ENCODE measurements around the gene CFAP126. TPM values are rescaled to one million over a fixed set of nuclear protein-coding genes. Genes with fewer than 3 reads are reported as not detected.

The CFAP126 gene
- total and polyA plus RNA-seq, 2 donors (not counting 1 experiment from before 2014, with no cell fraction given) = not detected

- no peak overlapping the region for H3K4me3 Mint-ChIP-seq
Observed at GRCh38 chr1:161333166-161333565, 34.5 kb downstream of the CFAP126 start.

GRCh38 chr1:161330346-161330745 is 37.3 kb downstream of the CFAP126 start:
- no peak overlapping the region for H3K27ac Mint-ChIP-seq
- intact Hi-C loops (cut with micrococcal nuclease) = no loop called here
- Histone ChIP-seq H3K9me3 (ENCODE audit: control extremely low read depth in 1 of 3, control insufficient read depth in 2 of 3, insufficient read depth in 1 of 3, low read length in 2 of 3) (no peaks in the 10 kb centered on the region), H4K20me1 (ENCODE audit: control insufficient read depth, insufficient read depth, low read length, poor library complexity, severe bottlenecking) (no peaks in the 10 kb centered on the region), H3K79me2 (ENCODE audit: control insufficient read depth, insufficient read depth, low read length) (peaks cover 11% of the 10 kb centered on the region), H3K27me3 (replicated peaks in 1 of 4; ENCODE audit: control extremely low read depth in 1 of 4, control insufficient read depth in 3 of 4, insufficient read depth in 4 of 4, low read length in 3 of 4) (no peaks in the 10 kb centered on the region), H3K4me3 (ENCODE audit: control extremely low read depth in 1 of 5, extremely low read depth in 1 of 5, insufficient read depth in 1 of 5, low read depth in 2 of 5, low read length in 4 of 5) (no peak overlapping the region), H3K4me2 (replicated peaks; ENCODE audit: low read depth, low read length, poor library complexity, severe bottlenecking) (no peak overlapping the region), H3K9ac (ENCODE audit: low read length) (no peak overlapping the region), H3K36me3 (replicated peaks in 1 of 2; ENCODE audit: control extremely low read depth in 1 of 2, control insufficient read depth in 1 of 2, extremely low read depth in 1 of 2, insufficient read depth in 2 of 2, low read length in 1 of 2) (peaks cover 0 to 69% of the 10 kb centered on the region in 2 experiments), H3K27ac (ENCODE audit: low read length in 2 of 2) (no peak overlapping the region), H3K4me1 (ENCODE audit: control insufficient read depth in 2 of 2, insufficient read depth in 2 of 2, low read length in 2 of 2) (no peaks in the 10 kb centered on the region), H2AFZ (ENCODE audit: insufficient read depth, low read depth, low read length, poor library complexity, severe bottlenecking) (no peak overlapping the region)
- ChIA-PET POLR2A (no interaction called here), CTCF (interaction anchor here (1.2 kb wide), 1 partner anchor 51 kb away, joined by 3 read pairs; no protein-coding TSS in a partner anchor)
- no peak for ATAC-seq (ENCODE audit: low read depth)
- no peaks in the 10 kb centered on the region for H3K27me3 Mint-ChIP-seq
- WGBS (ENCODE audit: insufficient coverage) = 86% methylated on average over 3 of the region's 4 CpGs
- no peak for DNase-seq
- no peaks in the 10 kb centered on the region for H3K9me3 Mint-ChIP-seq (ENCODE audit: insufficient read depth)
- no peak overlapping the region for H3K4me3 Mint-ChIP-seq
- H3K4me1 Mint-ChIP-seq = no peaks in the 10 kb centered on the region
- TF ChIP-seq CTCF (IDR thresholded peaks at IDR 0.05) = no peak
- no peak for TF ChIP-seq EZH2 (IDR thresholded peaks at IDR 0.05; ENCODE audit: borderline replicate concordance, insufficient read depth, low read depth, low read length, poor library complexity, severe bottlenecking)

More at GRCh38 chr1:161333166-161333565, 34.5 kb downstream of the CFAP126 start:
- H4K20me1 ChIP-seq (ENCODE audit: control insufficient read depth, insufficient read depth, low read length, poor library complexity, severe bottlenecking) = no peaks in the 10 kb centered on the region
- H3K4me1 ChIP-seq (ENCODE audit: control insufficient read depth in 2 of 2, insufficient read depth in 2 of 2, low read length in 2 of 2) = no peaks in the 10 kb centered on the region
- ChIA-PET POLR2A (no interaction called here), CTCF (interaction anchor here (1.5 kb wide), 1 partner anchor 107 kb away, joined by 4 read pairs; the partner anchor contains the start of gene TOMM40L)
- TF ChIP-seq EZH2 (IDR thresholded peaks at IDR 0.05; ENCODE audit: borderline replicate concordance, insufficient read depth, low read depth, low read length, poor library complexity, severe bottlenecking) (no peak), CTCF (IDR thresholded peaks at IDR 0.05) (no peak)
- H3K9ac ChIP-seq (ENCODE audit: low read length) = no peak overlapping the region
- intact Hi-C loops (cut with micrococcal nuclease) = no loop called here
- H3K4me1 Mint-ChIP-seq = no peaks in the 10 kb centered on the region
- peaks cover 8% of the 10 kb centered on the region for H3K79me2 ChIP-seq (ENCODE audit: control insufficient read depth, insufficient read depth, low read length)
- no peak for ATAC-seq (ENCODE audit: low read depth)
- no peak overlapping the region for H3K4me2 ChIP-seq (replicated peaks; ENCODE audit: low read depth, low read length, poor library complexity, severe bottlenecking)
- no peak overlapping the region for H3K4me3 ChIP-seq (ENCODE audit: control extremely low read depth in 1 of 5, extremely low read depth in 1 of 5, insufficient read depth in 1 of 5, low read depth in 2 of 5, low read length in 4 of 5)
- H3K27ac ChIP-seq (ENCODE audit: low read length in 2 of 2) = no peak overlapping the region
- no peaks in the 10 kb centered on the region for H3K9me3 Mint-ChIP-seq (ENCODE audit: insufficient read depth)
- H2AFZ ChIP-seq (ENCODE audit: insufficient read depth, low read depth, low read length, poor library complexity, severe bottlenecking) = no peak overlapping the region
- WGBS (ENCODE audit: insufficient coverage) = 97% methylated on average over 7 of the region's 9 CpGs
- H3K27me3 ChIP-seq (replicated peaks in 1 of 4; ENCODE audit: control extremely low read depth in 1 of 4, control insufficient read depth in 3 of 4, insufficient read depth in 4 of 4, low read length in 3 of 4) = no peaks in the 10 kb centered on the region
- no peak for DNase-seq
- peaks cover 0 to 76% of the 10 kb centered on the region in 2 experiments for H3K36me3 ChIP-seq (replicated peaks in 1 of 2; ENCODE audit: control extremely low read depth in 1 of 2, control insufficient read depth in 1 of 2, extremely low read depth in 1 of 2, insufficient read depth in 2 of 2, low read length in 1 of 2)
- no peaks in the 10 kb centered on the region for H3K9me3 ChIP-seq (ENCODE audit: control extremely low read depth in 1 of 3, control insufficient read depth in 2 of 3, insufficient read depth in 1 of 3, low read length in 2 of 3)
- no peaks in the 10 kb centered on the region for H3K27me3 Mint-ChIP-seq
- no peak overlapping the region for H3K27ac Mint-ChIP-seq

Data from B cell (primary cell).